ENCODE measurements around the gene XDH.

Gene XDH

GRCh38 chr2:31318361-31319336, 95.9 kb downstream of the XDH start:
- no peaks in the 10 kb centered on the region for H3K9me3 ChIP-seq (ENCODE audit: control insufficient read depth, insufficient read depth, low read length)
- no peaks in the 10 kb centered on the region for H3K4me1 ChIP-seq (ENCODE audit: control insufficient read depth, insufficient read depth, low read length)
- no peak overlapping the region for H3K4me3 ChIP-seq (ENCODE audit: low read length)
- WGBS (ENCODE audit: insufficient coverage, insufficient read length), result no CpG with 5 or more reads among the region's 11 CpGs
- H3K36me3 ChIP-seq (ENCODE audit: control insufficient read depth, insufficient read depth, low read length), result no peaks in the 10 kb centered on the region
- no peaks in the 10 kb centered on the region for H3K27me3 ChIP-seq (ENCODE audit: control insufficient read depth, insufficient read depth, low read length)
- DNase-seq (ENCODE audit: low read depth, low spot score), result no peak
- no peak overlapping the region for H3K27ac ChIP-seq (ENCODE audit: low read length)

DNA sequence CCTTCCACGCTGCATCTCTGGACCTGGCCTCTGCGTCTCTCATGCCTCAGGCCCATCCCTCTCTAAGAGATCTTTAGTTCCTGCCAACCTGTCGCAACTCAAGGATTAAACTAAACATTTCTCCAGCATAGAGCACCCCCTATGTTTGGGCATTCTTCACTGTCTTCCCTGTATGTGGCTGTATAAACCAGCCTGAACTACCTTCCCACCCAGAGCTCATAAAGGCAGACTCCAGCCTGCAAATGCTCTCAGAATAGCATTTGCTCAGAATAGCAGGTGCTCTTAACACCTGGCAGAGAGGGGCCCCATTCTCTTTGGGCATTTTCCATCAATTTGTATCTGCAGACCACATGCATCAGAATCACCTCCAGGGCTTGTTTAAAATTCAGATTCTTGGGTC, 97.1 kb downstream of the XDH start:
- Histone ChIP-seq H3K4me1 (ENCODE audit: control insufficient read depth, insufficient read depth, low read length) (no peaks in the 10 kb centered on the region), H3K36me3 (ENCODE audit: control insufficient read depth, insufficient read depth, low read length) (no peaks in the 10 kb centered on the region), H3K27ac (ENCODE audit: low read length) (no peak overlapping the region), H3K4me3 (ENCODE audit: low read length) (no peak overlapping the region), H3K9me3 (ENCODE audit: control insufficient read depth, insufficient read depth, low read length) (no peaks in the 10 kb centered on the region), H3K27me3 (ENCODE audit: control insufficient read depth, insufficient read depth, low read length) (no peaks in the 10 kb centered on the region)
- DNase-seq (ENCODE audit: low read depth, low spot score), result no peak
- no CpG with 5 or more reads among the region's 3 CpGs for WGBS (ENCODE audit: insufficient coverage, insufficient read length)

DNA sequence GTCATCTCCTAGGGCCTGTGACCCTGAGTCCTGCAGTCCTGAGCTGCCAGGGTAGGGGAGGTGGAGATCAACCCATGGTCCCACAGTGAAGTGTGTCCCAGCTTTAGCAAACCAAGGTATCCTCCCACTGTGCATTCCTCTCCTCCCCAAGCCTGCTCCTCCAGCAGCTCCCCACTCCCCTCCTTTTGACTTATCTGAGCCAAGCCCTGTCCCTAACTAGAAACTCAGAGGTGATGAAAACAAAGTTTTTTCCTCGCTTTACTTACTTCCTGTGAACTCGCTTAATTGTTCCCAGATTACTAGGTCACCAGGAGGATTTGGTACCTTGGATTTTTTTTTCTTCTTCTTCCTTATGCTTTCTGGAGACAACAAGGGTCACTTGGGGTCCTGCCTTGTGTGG, 99.8 kb downstream of the XDH start:
- DNase-seq (ENCODE audit: low read depth, low spot score), result no peak
- no peaks in the 10 kb centered on the region for H3K36me3 ChIP-seq (ENCODE audit: control insufficient read depth, insufficient read depth, low read length)
- H3K9me3 ChIP-seq (ENCODE audit: control insufficient read depth, insufficient read depth, low read length), result no peaks in the 10 kb centered on the region
- no peaks in the 10 kb centered on the region for H3K27me3 ChIP-seq (ENCODE audit: control insufficient read depth, insufficient read depth, low read length)
- no peak overlapping the region for H3K27ac ChIP-seq (ENCODE audit: low read length)
- no peak overlapping the region for H3K4me3 ChIP-seq (ENCODE audit: low read length)
- H3K4me1 ChIP-seq (ENCODE audit: control insufficient read depth, insufficient read depth, low read length), result peaks cover 1% of the 10 kb centered on the region; the same call in 1 of the 2 replicates
- WGBS (ENCODE audit: insufficient coverage, insufficient read length), result no CpG with 5 or more reads among the region's 2 CpGs

- no peak for DNase-seq (ENCODE audit: low read depth, low spot score)
- no CpG with 5 or more reads among the region's 3 CpGs for WGBS (ENCODE audit: insufficient coverage, insufficient read length)
- Histone ChIP-seq H3K27me3 (ENCODE audit: control insufficient read depth, insufficient read depth, low read length) (no peaks in the 10 kb centered on the region), H3K9me3 (ENCODE audit: control insufficient read depth, insufficient read depth, low read length) (no peaks in the 10 kb centered on the region), H3K4me3 (ENCODE audit: low read length) (no peak overlapping the region), H3K36me3 (ENCODE audit: control insufficient read depth, insufficient read depth, low read length) (no peaks in the 10 kb centered on the region), H3K27ac (ENCODE audit: low read length) (no peak overlapping the region), H3K4me1 (ENCODE audit: control insufficient read depth, insufficient read depth, low read length) (peaks cover 1% of the 10 kb centered on the region; the same call in 1 of the 2 replicates)
These were observed 101.6 kb downstream of the XDH start for GRCh38 chr2:31312898-31313297.

GRCh38 chr2:31304816-31305215, 109.7 kb downstream of the XDH start:
- no CpG with 5 or more reads among the region's 2 CpGs for WGBS (ENCODE audit: insufficient coverage, insufficient read length)
- no peak overlapping the region for H3K4me3 ChIP-seq (ENCODE audit: low read length)
- no peaks in the 10 kb centered on the region for H3K36me3 ChIP-seq (ENCODE audit: control insufficient read depth, insufficient read depth, low read length)
- H3K27ac ChIP-seq (ENCODE audit: low read length), result no peak overlapping the region
- DNase-seq (ENCODE audit: low read depth, low spot score), result no peak
- H3K9me3 ChIP-seq (ENCODE audit: control insufficient read depth, insufficient read depth, low read length), result no peaks in the 10 kb centered on the region
- H3K4me1 ChIP-seq (ENCODE audit: control insufficient read depth, insufficient read depth, low read length), result no peaks in the 10 kb centered on the region
- H3K27me3 ChIP-seq (ENCODE audit: control insufficient read depth, insufficient read depth, low read length), result no peaks in the 10 kb centered on the region; the same call in 1 of the 2 replicates

DNA sequence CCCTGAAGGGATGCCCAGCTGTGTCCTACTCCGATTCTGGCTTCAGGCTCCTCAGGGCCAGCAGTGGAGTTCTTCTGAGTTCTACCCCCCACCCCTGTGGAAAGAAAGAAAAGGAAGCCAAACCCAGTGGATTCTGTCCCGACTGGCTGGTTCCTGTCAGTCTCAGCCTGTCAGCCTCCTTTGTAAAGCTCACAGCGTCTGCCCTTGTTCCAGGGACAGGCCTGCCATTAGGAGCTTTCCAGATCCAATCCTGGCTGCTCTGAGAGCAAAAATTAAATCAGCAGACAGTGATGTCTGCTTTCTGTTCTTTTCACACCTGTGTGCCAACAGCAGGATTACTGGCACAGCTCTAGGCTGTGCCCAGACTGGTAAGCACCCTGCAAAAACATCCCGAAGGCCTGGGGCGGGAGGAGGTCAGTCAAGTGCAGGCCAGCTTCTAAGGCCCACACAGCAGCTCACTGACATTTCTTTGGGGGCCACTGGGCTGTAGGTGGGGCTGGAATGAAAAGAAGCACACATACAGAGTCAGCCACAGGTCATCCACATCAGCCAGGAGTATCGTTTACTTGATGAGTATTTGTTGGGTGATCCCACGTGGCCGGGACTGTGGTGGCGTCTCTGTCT, 111.5 kb downstream of the XDH start:
- no peak overlapping the region for H3K27ac ChIP-seq (ENCODE audit: low read length)
- no peaks in the 10 kb centered on the region for H3K36me3 ChIP-seq (ENCODE audit: control insufficient read depth, insufficient read depth, low read length)
- WGBS (ENCODE audit: insufficient coverage, insufficient read length), result no CpG with 5 or more reads among the region's 9 CpGs
- no peaks in the 10 kb centered on the region; the same call in 1 of the 2 replicates for H3K27me3 ChIP-seq (ENCODE audit: control insufficient read depth, insufficient read depth, low read length)
- no peaks in the 10 kb centered on the region for H3K4me1 ChIP-seq (ENCODE audit: control insufficient read depth, insufficient read depth, low read length)
- DNase-seq (ENCODE audit: low read depth, low spot score), result no peak
- no peaks in the 10 kb centered on the region for H3K9me3 ChIP-seq (ENCODE audit: control insufficient read depth, insufficient read depth, low read length)
- no peak overlapping the region for H3K4me3 ChIP-seq (ENCODE audit: low read length)

GRCh38 chr2:31300309-31300708, 114.2 kb downstream of the XDH start:
- DNase-seq (ENCODE audit: low read depth, low spot score), result no peak
- no peak overlapping the region for H3K27ac ChIP-seq (ENCODE audit: low read length)
- H3K9me3 ChIP-seq (ENCODE audit: control insufficient read depth, insufficient read depth, low read length), result no peaks in the 10 kb centered on the region
- no peak overlapping the region for H3K4me3 ChIP-seq (ENCODE audit: low read length)
- no peaks in the 10 kb centered on the region for H3K4me1 ChIP-seq (ENCODE audit: control insufficient read depth, insufficient read depth, low read length)
- H3K27me3 ChIP-seq (ENCODE audit: control insufficient read depth, insufficient read depth, low read length), result no peaks in the 10 kb centered on the region; the same call in 1 of the 2 replicates
- H3K36me3 ChIP-seq (ENCODE audit: control insufficient read depth, insufficient read depth, low read length), result no peaks in the 10 kb centered on the region

DNA sequence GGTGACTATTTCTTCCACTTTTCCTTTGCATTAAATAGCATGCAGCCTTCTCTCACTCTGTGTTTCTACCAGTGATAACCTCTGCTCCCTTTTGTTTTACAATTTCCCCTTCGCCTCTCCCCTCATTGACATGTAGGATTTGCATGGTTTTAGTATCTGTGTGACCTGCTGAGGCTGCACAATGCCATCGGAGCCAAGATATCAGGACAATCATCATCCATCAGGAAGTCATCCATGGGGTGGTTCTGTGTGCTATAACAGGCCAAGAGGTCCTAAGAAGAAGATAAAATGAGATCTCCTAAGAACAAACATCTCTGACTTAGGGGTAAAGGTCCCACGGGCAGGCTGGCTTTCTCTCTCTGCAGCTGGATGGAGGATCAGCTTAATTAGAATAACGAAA, 115.0 kb downstream of the XDH start:
- Histone ChIP-seq H3K27ac (ENCODE audit: low read length) (no peak overlapping the region), H3K4me3 (ENCODE audit: low read length) (no peak overlapping the region), H3K36me3 (ENCODE audit: control insufficient read depth, insufficient read depth, low read length) (no peaks in the 10 kb centered on the region), H3K9me3 (ENCODE audit: control insufficient read depth, insufficient read depth, low read length) (no peaks in the 10 kb centered on the region), H3K27me3 (ENCODE audit: control insufficient read depth, insufficient read depth, low read length) (no peaks in the 10 kb centered on the region; the same call in 1 of the 2 replicates), H3K4me1 (ENCODE audit: control insufficient read depth, insufficient read depth, low read length) (no peaks in the 10 kb centered on the region)
- WGBS (ENCODE audit: insufficient coverage, insufficient read length), result no CpG with 5 or more reads among the region's 4 CpGs
- DNase-seq (ENCODE audit: low read depth, low spot score), result no peak

GRCh38 chr2:31297751-31298150, 116.8 kb downstream of the XDH start:
- no peak for DNase-seq (ENCODE audit: low read depth, low spot score)
- Histone ChIP-seq H3K27ac (ENCODE audit: low read length) (no peak overlapping the region), H3K4me3 (ENCODE audit: low read length) (no peak overlapping the region), H3K27me3 (ENCODE audit: control insufficient read depth, insufficient read depth, low read length) (no peaks in the 10 kb centered on the region), H3K36me3 (ENCODE audit: control insufficient read depth, insufficient read depth, low read length) (no peaks in the 10 kb centered on the region), H3K4me1 (ENCODE audit: control insufficient read depth, insufficient read depth, low read length) (no peaks in the 10 kb centered on the region), H3K9me3 (ENCODE audit: control insufficient read depth, insufficient read depth, low read length) (no peaks in the 10 kb centered on the region)
- no CpG with 5 or more reads among the region's 1 CpG for WGBS (ENCODE audit: insufficient coverage, insufficient read length)

DNA sequence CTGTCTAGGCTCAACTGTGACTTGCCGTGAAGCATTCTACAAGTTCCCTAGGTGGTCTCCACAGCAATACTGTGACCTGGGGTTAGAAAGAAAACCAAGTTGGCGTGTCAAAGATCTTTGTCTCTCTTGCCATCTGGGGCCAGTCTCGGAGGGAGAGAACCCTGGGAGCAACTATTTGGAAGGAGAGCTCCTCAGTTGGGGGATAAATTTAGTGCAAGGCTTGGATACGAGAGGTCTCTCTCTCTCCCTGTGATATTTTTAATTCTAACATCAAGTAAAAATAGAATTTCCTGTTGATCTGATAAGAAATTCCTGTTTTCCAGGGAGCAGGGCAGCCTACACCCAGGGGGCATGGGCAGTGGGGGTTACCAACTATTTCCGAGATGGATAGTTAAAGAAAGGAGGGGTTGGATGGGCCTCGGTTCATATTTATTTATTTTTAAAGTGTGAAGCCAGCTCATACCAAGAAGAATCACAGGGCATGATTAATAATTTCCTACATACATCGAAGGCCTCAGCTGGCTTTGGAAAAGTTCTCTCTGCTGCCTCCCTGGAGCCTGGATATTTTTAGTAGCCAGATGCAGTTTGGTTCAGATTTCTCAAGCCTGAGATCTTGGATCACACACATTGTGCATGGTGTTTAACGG, 117.8 kb downstream of the XDH start:
- no peaks in the 10 kb centered on the region for H3K4me1 ChIP-seq (ENCODE audit: control insufficient read depth, insufficient read depth, low read length)
- no peak overlapping the region for H3K27ac ChIP-seq (ENCODE audit: low read length)
- H3K27me3 ChIP-seq (ENCODE audit: control insufficient read depth, insufficient read depth, low read length), result no peaks in the 10 kb centered on the region
- no peak overlapping the region for H3K4me3 ChIP-seq (ENCODE audit: low read length)
- DNase-seq (ENCODE audit: low read depth, low spot score), result no peak
- H3K36me3 ChIP-seq (ENCODE audit: control insufficient read depth, insufficient read depth, low read length), result no peaks in the 10 kb centered on the region
- H3K9me3 ChIP-seq (ENCODE audit: control insufficient read depth, insufficient read depth, low read length), result no peaks in the 10 kb centered on the region
- WGBS (ENCODE audit: insufficient coverage, insufficient read length), result no CpG with 5 or more reads among the region's 8 CpGs

All from iPS DF 6.9 (cell line).